Sigmoid colon (tissue), 7 donors: Measurements from ENCODE around the gene IL1R2. TPM values are rescaled to one million over a fixed set of nuclear protein-coding genes. Genes with fewer than 3 reads are reported as not detected.

Source experiments
- DNase-seq: peaks from one replicate; pipeline ENCODE4 v3.0.0-alpha.2; 2019
- H3K27ac ChIP-seq, 4 donors: fragments of 200-600 bp; sonication (generic); one replicate each; pipeline ENCODE4 v1.5.1; 2016 to 2019; ENCODE audit warnings: mild to moderate bottlenecking in 1 of 4
- H3K27me3 ChIP-seq, 3 donors: fragments of 200-600 bp; sonication (generic); one replicate each; pipeline ENCODE4 v1.5.1; 2019; ENCODE audit warnings: mild to moderate bottlenecking in 1 of 3
- H3K36me3 ChIP-seq, 4 donors: fragments of 200-600 bp; sonication (generic); one replicate each; pipeline ENCODE4 v1.5.1; 2016 to 2019
- H3K4me1 ChIP-seq, 4 donors: fragments of 200-600 bp; sonication (generic); one replicate each; pipeline ENCODE4 v1.5.1; 2017 to 2019
- H3K4me3 ChIP-seq, 4 donors: fragments of 200-600 bp; sonication (generic); one replicate each; pipeline ENCODE4 v1.5.1; 2017 to 2019; ENCODE audit warnings: mild to moderate bottlenecking in 2 of 4, moderate library complexity in 1 of 4
- H3K9me3 ChIP-seq, 4 donors: fragments of 200-600 bp in 3 of 4; sonication (generic) in 3 of 4; one replicate each; pipeline versions ENCODE4 v1.5.1 to v1.6.1; 2013 to 2019
- EP300 ChIP-seq, 4 donors: sonication (generic); formaldehyde crosslinking; IDR thresholded peaks; one replicate each; pipeline ENCODE4 v1.6.1; 2017; ENCODE audit warnings: antibody characterized with exemption in 4 of 4
- POLR2A ChIP-seq, 2 donors: fragments of 450-650 bp; IDR thresholded peaks; one replicate each; pipeline ENCODE4 v1.6.1; 2016; ENCODE audit warnings: antibody characterized with exemption in 2 of 2, mild to moderate bottlenecking in 2 of 2, moderate library complexity in 2 of 2
- POLR2AphosphoS5 ChIP-seq, 4 donors: sonication (generic); formaldehyde crosslinking; IDR thresholded peaks; one replicate each; pipeline ENCODE4 v1.6.1; 2017; ENCODE audit warnings: antibody characterized with exemption in 4 of 4
- WGBS, 2 donors: extraction: QIAGEN DNeasy Blood & Tissue Kit; methylation state at CpG; one replicate each; pipeline ENCODE4 v1.1.7; 2013; 5-methylcytosine and 5-hydroxymethylcytosine counted together
- intact Hi-C: fragments of 100-400 bp; cut with DNase I; formaldehyde crosslinking; loops from one replicate; pipeline ENCODE4 v1.15.1; 2023
- polyA plus RNA-seq, 3 donors: library from polyadenylated mRNA; stranded (reverse); fragments of 200-250 nt; gene quantifications; one replicate each; pipeline ENCODE4 v1.2.3, GENCODE V29; 2013
- total RNA-seq, 4 donors: library from RNA; depleted of rRNA; stranded (reverse); fragments of >200 nt; gene quantifications; one replicate each; pipeline ENCODE4 v1.1.0, GENCODE V29; 2016
- TF ChIP-seq, protein P1 (sequence below), 4 experiments: fragments of 450-650 bp in 3 of 4; fragments of 200-600 bp in 1 of 4; IDR thresholded peaks; one replicate each; pipeline ENCODE4 v1.5.1; 2016 to 2019; ENCODE audit warnings: antibody characterized with exemption in 4 of 4, mild to moderate bottlenecking in 3 of 4, moderate library complexity in 2 of 4
- donor health status: healthy with polysubstance abuse.
- donor health status: Bipolar disorder and iron deficiency.
- donor health status: healthy.

Gene IL1R2
- total and polyA plus RNA-seq, 7 donors: 3.0 to 26.4 (median 15.9) TPM

DNA sequence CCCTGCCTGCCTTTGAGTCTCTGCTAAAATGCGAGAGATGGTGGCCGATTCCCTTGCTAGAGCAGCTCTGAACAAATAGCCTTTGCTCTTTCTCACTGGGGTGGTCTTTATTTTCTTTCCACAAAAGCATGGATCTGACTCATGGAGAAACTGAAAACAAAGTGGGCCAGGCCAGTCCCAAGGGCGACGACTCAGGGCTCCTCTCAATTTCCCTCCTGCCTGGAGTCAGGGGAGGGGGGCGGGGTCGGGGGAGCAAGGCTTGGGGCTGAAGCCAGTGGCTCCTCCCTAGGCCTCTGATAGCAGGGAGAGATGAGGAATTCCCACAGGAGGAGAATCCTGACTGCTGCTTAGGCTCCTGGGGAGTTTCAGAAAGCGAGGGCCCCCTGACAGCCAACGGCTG is 17.1 kb upstream of the IL1R2 start:
- intact Hi-C loops: no loop called here
- H3K9me3 ChIP-seq: no peaks in the 10 kb centered on the region
- H3K4me1 ChIP-seq: peaks cover 0 to 3% (median 0%) of the 10 kb centered on the region in 4 donors
- H3K27ac ChIP-seq: no peak overlapping the region
- DNase-seq: no peak
- WGBS, 2 donors: 72 to 84% methylated on average over 8 of the region's 8 CpGs
- no peaks in the 10 kb centered on the region for H3K27me3 ChIP-seq
- TF ChIP-seq EP300 (IDR thresholded peaks at IDR 0.05) (no peak), POLR2AphosphoS5 (IDR thresholded peaks at IDR 0.05) (no peak), POLR2A (IDR thresholded peaks at IDR 0.05) (no peak)
- TF ChIP-seq, protein P1, sequence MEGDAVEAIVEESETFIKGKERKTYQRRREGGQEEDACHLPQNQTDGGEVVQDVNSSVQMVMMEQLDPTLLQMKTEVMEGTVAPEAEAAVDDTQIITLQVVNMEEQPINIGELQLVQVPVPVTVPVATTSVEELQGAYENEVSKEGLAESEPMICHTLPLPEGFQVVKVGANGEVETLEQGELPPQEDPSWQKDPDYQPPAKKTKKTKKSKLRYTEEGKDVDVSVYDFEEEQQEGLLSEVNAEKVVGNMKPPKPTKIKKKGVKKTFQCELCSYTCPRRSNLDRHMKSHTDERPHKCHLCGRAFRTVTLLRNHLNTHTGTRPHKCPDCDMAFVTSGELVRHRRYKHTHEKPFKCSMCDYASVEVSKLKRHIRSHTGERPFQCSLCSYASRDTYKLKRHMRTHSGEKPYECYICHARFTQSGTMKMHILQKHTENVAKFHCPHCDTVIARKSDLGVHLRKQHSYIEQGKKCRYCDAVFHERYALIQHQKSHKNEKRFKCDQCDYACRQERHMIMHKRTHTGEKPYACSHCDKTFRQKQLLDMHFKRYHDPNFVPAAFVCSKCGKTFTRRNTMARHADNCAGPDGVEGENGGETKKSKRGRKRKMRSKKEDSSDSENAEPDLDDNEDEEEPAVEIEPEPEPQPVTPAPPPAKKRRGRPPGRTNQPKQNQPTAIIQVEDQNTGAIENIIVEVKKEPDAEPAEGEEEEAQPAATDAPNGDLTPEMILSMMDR (IDR thresholded peaks at IDR 0.05): no peak
- H3K36me3 ChIP-seq: no peaks in the 10 kb centered on the region
- H3K4me3 ChIP-seq: no peak overlapping the region

DNA sequence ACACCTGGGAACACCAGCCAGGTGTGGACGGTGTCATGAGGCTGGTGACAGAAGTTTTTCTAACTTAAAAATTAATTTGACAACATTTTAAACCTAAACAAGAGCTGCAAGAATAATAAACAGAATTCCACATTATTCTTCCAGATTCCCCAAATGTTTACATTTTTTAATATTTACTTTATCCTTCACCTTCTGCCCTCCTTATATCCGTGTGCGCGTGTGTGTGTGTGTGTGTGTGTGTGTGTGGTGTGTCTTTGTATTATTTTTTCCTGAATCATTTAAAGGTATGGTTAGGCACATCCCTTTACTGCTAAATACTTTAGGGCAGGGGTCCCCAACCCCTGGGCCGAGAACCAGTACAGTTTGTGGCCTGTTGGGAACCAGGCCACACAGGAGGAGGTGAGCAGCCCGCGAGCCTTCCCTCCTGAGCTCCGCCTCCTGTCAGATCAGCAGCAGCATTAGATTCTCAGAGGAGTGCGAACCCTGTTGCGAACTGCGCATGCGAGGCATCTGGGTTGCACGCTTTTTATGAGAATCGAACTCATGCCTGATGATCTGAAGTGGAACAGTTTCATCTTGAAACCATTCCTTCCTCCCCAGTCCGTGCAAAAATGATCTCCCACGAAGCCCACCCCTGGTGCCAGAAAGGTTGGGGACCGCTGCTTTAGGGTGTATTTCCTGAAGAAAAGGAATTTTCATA is 16.4 kb upstream of the IL1R2 start:
- no peaks in the 10 kb centered on the region for H3K27me3 ChIP-seq
- H3K9me3 ChIP-seq: no peaks in the 10 kb centered on the region
- H3K36me3 ChIP-seq: no peaks in the 10 kb centered on the region
- intact Hi-C loops: no loop called here
- no peak overlapping the region for H3K4me3 ChIP-seq
- WGBS, 2 donors: 83 to 86% methylated on average over 17 of the region's 17 CpGs
- H3K4me1 ChIP-seq: peaks cover 0 to 3% (median 0%) of the 10 kb centered on the region in 4 donors
- no peak overlapping the region for H3K27ac ChIP-seq
- DNase-seq: no peak
- TF ChIP-seq EP300 (IDR thresholded peaks at IDR 0.05): no peak
- TF ChIP-seq POLR2A (IDR thresholded peaks at IDR 0.05): no peak
- TF ChIP-seq, protein P1 (IDR thresholded peaks at IDR 0.05): no peak
- TF ChIP-seq POLR2AphosphoS5 (IDR thresholded peaks at IDR 0.05): no peak

DNA sequence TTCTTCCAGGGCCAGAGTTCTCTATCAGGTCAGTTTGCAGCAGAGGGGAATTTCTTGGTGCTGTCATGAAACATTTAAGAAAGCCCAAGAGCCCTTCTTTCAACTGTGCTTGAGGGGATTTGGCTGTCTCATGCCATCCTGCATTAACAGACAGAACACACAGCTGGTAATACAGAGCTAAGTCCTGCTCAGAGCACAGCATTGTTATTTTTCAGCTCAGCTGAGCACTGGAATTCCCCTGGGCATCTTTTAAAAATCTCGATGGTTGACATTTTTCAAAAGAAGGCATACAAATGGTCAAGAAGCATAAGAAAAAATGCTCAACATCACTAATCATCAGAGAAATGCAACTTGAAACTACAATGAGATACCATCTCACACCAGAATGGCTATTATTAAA is 14.9 kb upstream of the IL1R2 start:
- Histone ChIP-seq H3K9me3 (no peaks in the 10 kb centered on the region), H3K4me1 (peaks cover 0 to 3% (median 0%) of the 10 kb centered on the region in 4 donors), H3K27me3 (no peaks in the 10 kb centered on the region), H3K36me3 (no peaks in the 10 kb centered on the region), H3K27ac (no peak overlapping the region), H3K4me3 (no peak overlapping the region)
- 65 to 81% methylated on average over 1 of the region's 1 CpG for WGBS, 2 donors
- intact Hi-C loops: no loop called here
- no peak for TF ChIP-seq EP300 (IDR thresholded peaks at IDR 0.05)
- no peak for TF ChIP-seq POLR2AphosphoS5 (IDR thresholded peaks at IDR 0.05)
- TF ChIP-seq, protein P1 (IDR thresholded peaks at IDR 0.05): no peak
- TF ChIP-seq POLR2A (IDR thresholded peaks at IDR 0.05): no peak
- no peak for DNase-seq

DNA sequence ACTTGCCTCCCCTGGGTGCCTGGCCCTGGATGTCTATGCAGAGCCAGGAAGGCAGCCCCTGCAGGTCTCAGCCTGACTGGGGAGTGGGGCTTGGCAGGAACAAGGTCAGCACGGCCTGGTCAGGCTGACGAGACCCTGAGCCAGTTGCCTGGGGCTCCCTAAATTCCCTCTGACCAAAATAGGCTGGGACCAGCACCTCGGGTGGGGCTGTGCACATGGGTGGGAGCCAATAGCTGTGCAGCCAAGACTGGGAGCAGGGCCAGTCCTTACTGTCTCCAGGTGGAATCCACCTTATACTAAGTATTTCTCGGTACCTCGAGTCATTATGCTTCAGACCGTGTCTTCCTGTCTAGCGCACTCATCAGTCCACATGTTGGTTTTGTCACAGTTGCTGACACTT is 11.4 kb upstream of the IL1R2 start:
- Histone ChIP-seq H3K9me3 (no peaks in the 10 kb centered on the region), H3K27me3 (no peaks in the 10 kb centered on the region), H3K4me3 (no peak overlapping the region), H3K36me3 (no peaks in the 10 kb centered on the region), H3K27ac (no peak overlapping the region), H3K4me1 (peaks cover 0 to 4% (median 0%) of the 10 kb centered on the region in 4 donors)
- intact Hi-C loops: loop anchor here (5.0 kb wide), 1 partner anchor 98 kb away; no protein-coding TSS in a partner anchor
- TF ChIP-seq, protein P1 (IDR thresholded peaks at IDR 0.05): no peak
- TF ChIP-seq POLR2AphosphoS5 (IDR thresholded peaks at IDR 0.05): no peak
- no peak for TF ChIP-seq EP300 (IDR thresholded peaks at IDR 0.05)
- TF ChIP-seq POLR2A (IDR thresholded peaks at IDR 0.05): no peak
- WGBS, 2 donors: 79 to 95% methylated on average over 7 of the region's 7 CpGs
- DNase-seq: no peak
